ENCODE measurements around the gene TMEM198.
A peak's percentile ranks its signal among the peaks of the same experiment; 100 is the strongest.

TMEM198 gene

GRCh38 chr2:219565130-219566080, 21.6 kb downstream of the TMEM198 start:
- DNase-seq: no peak

GRCh38 chr2:219566640-219567039, 22.8 kb downstream of the TMEM198 start:
- DNase-seq: no peak

- no peak for DNase-seq
Measured at GRCh38 chr2:219567131-219567530, 23.3 kb downstream of the TMEM198 start.

GRCh38 chr2:219567791-219568361, 24.0 kb downstream of the TMEM198 start:
- DNase-seq: no peak

GRCh38 chr2:219569041-219569440, 25.2 kb downstream of the TMEM198 start:
- DNase-seq: no peak

- no peak for DNase-seq
Measured at GRCh38 chr2:219569635-219570034, 25.8 kb downstream of the TMEM198 start.

GRCh38 chr2:219570194-219570923, 26.5 kb downstream of the TMEM198 start:
- DNase-seq: no peak

- DNase-seq: no peak
Measured at GRCh38 chr2:219570924-219571310, 27.1 kb downstream of the TMEM198 start.

- DNase-seq: peak; percentile 91
Measured at GRCh38 chr2:219571311-219572236, 27.7 kb downstream of the TMEM198 start, which contains the start of gene OBSL1. Gene OBSL1, minus strand, starts transcription at chr2:219571539. Its CDS starts 307 bp downstream, at chr2:219571232.

- DNase-seq: no peak
Measured at GRCh38 chr2:219572237-219573001, 28.6 kb downstream of the TMEM198 start, which contains the start of gene INHA. Gene INHA, plus strand, starts transcription at chr2:219572310. Its CDS starts 65 bp downstream, at chr2:219572375.

GRCh38 chr2:219573166-219573565, 29.3 kb downstream of the TMEM198 start:
- DNase-seq: no peak

- no peak for DNase-seq
Measured at GRCh38 chr2:219574484-219575311, 30.9 kb downstream of the TMEM198 start.

- no peak for DNase-seq
Measured at GRCh38 chr2:219575566-219576504, 32.0 kb downstream of the TMEM198 start.

GRCh38 chr2:219576505-219577388, 32.9 kb downstream of the TMEM198 start:
- peak; percentile 71 for DNase-seq

- no peak for DNase-seq
Measured at GRCh38 chr2:219578811-219579613, 35.2 kb downstream of the TMEM198 start.

GRCh38 chr2:219581346-219581745, 37.5 kb downstream of the TMEM198 start:
- DNase-seq: no peak

GRCh38 chr2:219591091-219591490, 47.3 kb downstream of the TMEM198 start:
- DNase-seq: no peak
